Small intestine (tissue), 7 donors: Measurements from ENCODE around the gene RERE. TPM values are rescaled to one million over a fixed set of nuclear protein-coding genes. Genes with fewer than 3 reads are reported as not detected.

ENCODE experiments used
- DNase-seq, 2 donors: peaks; one replicate each; pipeline versions ENCODE4 v3.0.0 to v3.0.0-alpha.2; 2013
- FAIRE-seq: peaks from 2 replicates; lab custom pipeline; 2012; peaks lifted over from hg19 to GRCh38; lab: Jason Lieb, UNC
- H3K27ac ChIP-seq, 3 donors: one replicate each; pipeline ENCODE4 v1.5.1; 2013; ENCODE audit warnings: low read length in 2 of 3, mild to moderate bottlenecking in 2 of 3, control low read depth in 1 of 3, inconsistent platforms in 1 of 3, low read depth in 1 of 3, moderate library complexity in 1 of 3
- H3K27me3 ChIP-seq, 3 donors: one replicate each; pipeline ENCODE4 v1.6.1; 2013; ENCODE audit warnings: low read length in 3 of 3, inconsistent platforms in 1 of 3; ENCODE audit not compliant: control insufficient read depth in 3 of 3, insufficient read depth in 3 of 3
- H3K36me3 ChIP-seq, 3 donors: one replicate each; pipeline ENCODE4 v1.6.1; 2013; ENCODE audit warnings: low read length in 3 of 3, inconsistent platforms in 1 of 3, low read depth in 1 of 3, mild to moderate bottlenecking in 1 of 3, moderate library complexity in 1 of 3; ENCODE audit not compliant: control insufficient read depth in 3 of 3, insufficient read depth in 2 of 3
- H3K4me1 ChIP-seq, 3 donors: one replicate each; pipeline ENCODE4 v1.6.1; 2013; ENCODE audit warnings: low read length in 2 of 3, inconsistent platforms in 1 of 3, low read depth in 1 of 3, mild to moderate bottlenecking in 1 of 3, moderate library complexity in 1 of 3; ENCODE audit not compliant: control insufficient read depth in 3 of 3, insufficient read depth in 2 of 3
- H3K4me3 ChIP-seq, 3 donors: one replicate each; pipeline ENCODE4 v1.5.1; 2013; ENCODE audit warnings: low read length in 3 of 3, control low read depth in 1 of 3, inconsistent platforms in 1 of 3, low read depth in 1 of 3, mild to moderate bottlenecking in 1 of 3, moderate library complexity in 1 of 3
- H3K9me3 ChIP-seq, 2 donors: one replicate each; pipeline ENCODE4 v1.6.1; 2013; ENCODE audit warnings: low read depth in 1 of 2, low read length in 1 of 2; ENCODE audit not compliant: control insufficient read depth in 2 of 2, insufficient read depth in 1 of 2
- WGBS, 3 donors: extraction: QIAGEN DNeasy Blood & Tissue Kit; methylation state at CpG; one replicate each; pipeline ENCODE4 v1.1.7; 2013; 5-methylcytosine and 5-hydroxymethylcytosine counted together
- polyA plus RNA-seq, 4 donors: library from polyadenylated mRNA; stranded (reverse) in 3 of 4; unstranded in 1 of 4; fragments of 200-250 nt in 3 of 4; fragments of 120-200 nt in 1 of 4; gene quantifications; one replicate each; pipeline versions ENCODE4 v1.2.1 to v1.2.3, GENCODE V29; 2013
- donor health status: healthy with polysubstance abuse.
- donor health status: control.
- donor health status: control.
- donor health status: Bipolar disorder and iron deficiency.
- donor health status: healthy.

RERE gene
- polyA plus RNA-seq, 4 donors: 19.5 to 66.8 (median 25.8) TPM

DNA sequence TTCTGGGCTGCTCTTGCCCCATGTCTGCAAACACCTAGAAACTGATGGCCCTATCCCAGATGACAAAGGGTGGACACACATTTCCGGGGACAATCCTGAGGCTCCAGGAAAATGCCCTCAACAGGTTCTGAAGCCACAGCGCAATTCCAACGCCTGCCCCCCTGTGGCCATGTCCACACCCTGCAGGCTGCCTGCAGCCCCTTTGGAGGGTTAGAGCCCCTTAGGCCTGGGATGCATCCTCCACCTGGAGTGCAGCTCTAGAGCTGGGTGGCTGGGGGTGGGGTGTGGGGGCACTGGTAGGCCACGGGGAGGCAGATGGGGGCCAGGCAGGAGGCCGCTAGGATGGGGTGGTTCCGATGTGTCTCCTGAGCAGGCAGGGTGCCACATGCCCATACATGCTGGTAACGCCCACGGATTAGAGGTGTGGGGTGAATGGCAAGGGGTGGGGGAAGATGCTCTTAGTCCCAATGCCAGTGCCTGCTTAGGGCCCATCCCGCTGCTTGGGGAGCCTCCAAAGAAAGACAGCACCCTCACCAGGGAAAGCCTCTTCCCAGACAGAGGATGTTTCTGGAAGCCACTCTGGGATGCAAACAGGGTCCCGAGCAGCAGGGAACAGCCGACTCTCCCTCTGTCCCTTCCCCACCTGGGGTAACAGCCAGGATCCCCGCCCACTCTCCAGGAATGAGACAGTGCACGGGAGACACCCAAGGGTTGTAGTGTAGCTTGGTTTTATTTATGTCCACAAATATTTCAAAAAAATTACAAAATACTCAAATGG, 465.6 kb downstream of the RERE start:
- no peaks in the 10 kb centered on the region for H3K4me1 ChIP-seq
- FAIRE-seq (no peak), DNase-seq (peak; percentile 23 to 42)
- no peaks in the 10 kb centered on the region for H3K9me3 ChIP-seq
- peaks cover 7 to 63% (median 11%) of the 10 kb centered on the region in 3 donors for H3K36me3 ChIP-seq
- peak overlapping the region in 1 of 3 donors; percentile 23 for H3K27ac ChIP-seq
- H3K27me3 ChIP-seq: no peaks in the 10 kb centered on the region
- no peak overlapping the region for H3K4me3 ChIP-seq
- whole genome bisulfite sequencing, 3 donors: 60 to 68% (median 64%) methylated on average over 13 of the region's 13 CpGs

DNA sequence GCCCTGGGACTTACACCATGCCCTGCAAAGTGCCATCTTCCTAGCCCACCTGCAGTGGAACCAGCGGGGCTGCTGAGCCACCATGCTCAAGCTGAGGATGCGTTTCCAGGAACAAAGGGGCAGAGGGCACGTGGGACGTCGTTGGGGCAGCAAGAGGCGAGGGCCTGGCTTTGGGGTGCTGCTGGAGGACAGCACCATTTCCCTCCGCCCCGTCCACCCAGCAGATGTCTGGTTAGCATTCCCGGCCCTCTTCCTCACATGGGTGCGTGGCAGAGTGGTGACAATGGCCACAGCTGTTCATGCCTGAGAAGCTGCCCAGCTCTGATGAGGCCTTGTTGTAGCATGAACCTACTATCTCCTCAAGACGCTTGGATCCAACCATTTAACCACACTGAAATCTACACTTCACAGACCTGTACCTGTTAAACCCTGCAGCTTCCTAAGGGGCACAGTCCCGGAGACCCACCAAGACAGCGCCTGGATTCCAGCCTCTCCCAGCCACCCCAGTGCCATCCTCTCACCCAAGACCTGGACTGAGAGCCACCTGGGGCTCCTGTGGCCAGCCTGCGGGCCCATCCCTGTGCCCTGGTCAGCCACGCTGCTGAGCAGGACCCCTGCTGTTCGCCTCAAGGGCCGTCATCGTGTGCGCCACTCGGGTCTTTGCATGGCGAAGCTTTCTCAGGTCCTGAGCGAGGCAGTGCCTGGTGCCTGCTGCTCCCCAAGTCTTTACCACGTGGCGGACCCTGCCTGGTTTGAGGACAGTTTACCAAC, 466.3 kb downstream of the RERE start:
- Histone ChIP-seq H3K27me3 (no peaks in the 10 kb centered on the region), H3K27ac (no peak overlapping the region), H3K36me3 (peaks cover 5 to 55% (median 5%) of the 10 kb centered on the region in 3 donors), H3K9me3 (no peaks in the 10 kb centered on the region), H3K4me3 (no peak overlapping the region), H3K4me1 (no peaks in the 10 kb centered on the region)
- FAIRE-seq (no peak), DNase-seq (no peak)
- 74 to 84% (median 81%) methylated on average over 24 of the region's 24 CpGs for WGBS, 3 donors

DNA sequence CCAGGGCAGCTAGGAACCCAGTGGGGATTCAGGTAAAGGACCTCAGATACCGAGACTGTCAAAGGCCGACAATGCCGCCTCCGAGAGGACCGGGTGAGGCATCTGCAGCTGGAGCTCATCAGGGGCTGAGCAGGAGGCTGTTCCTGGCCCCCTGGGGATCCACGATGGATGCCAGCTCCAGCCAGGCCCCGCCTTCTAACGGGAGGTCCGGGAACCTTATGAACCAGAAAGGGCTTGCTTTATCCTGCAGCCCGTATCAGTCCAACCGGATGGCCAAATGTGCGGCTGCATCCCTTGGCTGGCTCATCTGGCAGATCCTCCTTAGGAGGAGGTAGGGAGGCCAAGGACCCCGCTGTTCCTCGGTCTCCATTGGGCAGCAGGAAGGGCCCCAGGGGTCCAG, 467.5 kb downstream of the RERE start:
- Histone ChIP-seq H3K27ac (no peak overlapping the region), H3K36me3 (peaks cover 3 to 43% (median 3%) of the 10 kb centered on the region in 3 donors), H3K27me3 (no peaks in the 10 kb centered on the region), H3K9me3 (no peaks in the 10 kb centered on the region), H3K4me3 (no peak overlapping the region), H3K4me1 (no peaks in the 10 kb centered on the region)
- WGBS, 3 donors: 53 to 67% (median 60%) methylated on average over 14 of the region's 14 CpGs
- no peak for DNase-seq
- no peak for FAIRE-seq

DNA sequence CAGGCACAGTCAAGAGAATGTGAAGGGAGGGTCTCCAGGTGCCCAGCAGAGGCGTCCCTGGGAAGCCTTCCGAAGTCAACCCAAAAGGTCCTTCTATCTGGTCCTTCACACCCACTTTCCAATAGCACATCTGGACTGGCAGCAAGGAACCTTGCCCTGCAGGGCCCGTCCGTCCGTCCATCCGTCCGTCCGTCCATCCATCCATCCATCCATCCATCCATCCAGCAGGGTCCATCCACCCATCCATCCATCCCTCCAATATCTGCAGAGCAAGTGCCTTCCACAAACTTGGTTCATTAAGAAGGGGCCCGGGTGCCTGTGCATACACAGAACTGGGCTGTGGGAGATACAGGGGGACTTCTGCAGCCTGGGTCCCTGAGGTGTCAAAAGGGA, 468.0 kb downstream of the RERE start:
- Histone ChIP-seq H3K4me3 (no peak overlapping the region), H3K27ac (no peak overlapping the region), H3K4me1 (no peaks in the 10 kb centered on the region), H3K9me3 (no peaks in the 10 kb centered on the region), H3K36me3 (peaks cover under 1 to 39% (median under 1%) of the 10 kb centered on the region in 3 donors), H3K27me3 (no peaks in the 10 kb centered on the region)
- FAIRE-seq: no peak
- 72 to 80% (median 74%) methylated on average over 9 of the region's 9 CpGs for WGBS, 3 donors
- DNase-seq: no peak

DNA sequence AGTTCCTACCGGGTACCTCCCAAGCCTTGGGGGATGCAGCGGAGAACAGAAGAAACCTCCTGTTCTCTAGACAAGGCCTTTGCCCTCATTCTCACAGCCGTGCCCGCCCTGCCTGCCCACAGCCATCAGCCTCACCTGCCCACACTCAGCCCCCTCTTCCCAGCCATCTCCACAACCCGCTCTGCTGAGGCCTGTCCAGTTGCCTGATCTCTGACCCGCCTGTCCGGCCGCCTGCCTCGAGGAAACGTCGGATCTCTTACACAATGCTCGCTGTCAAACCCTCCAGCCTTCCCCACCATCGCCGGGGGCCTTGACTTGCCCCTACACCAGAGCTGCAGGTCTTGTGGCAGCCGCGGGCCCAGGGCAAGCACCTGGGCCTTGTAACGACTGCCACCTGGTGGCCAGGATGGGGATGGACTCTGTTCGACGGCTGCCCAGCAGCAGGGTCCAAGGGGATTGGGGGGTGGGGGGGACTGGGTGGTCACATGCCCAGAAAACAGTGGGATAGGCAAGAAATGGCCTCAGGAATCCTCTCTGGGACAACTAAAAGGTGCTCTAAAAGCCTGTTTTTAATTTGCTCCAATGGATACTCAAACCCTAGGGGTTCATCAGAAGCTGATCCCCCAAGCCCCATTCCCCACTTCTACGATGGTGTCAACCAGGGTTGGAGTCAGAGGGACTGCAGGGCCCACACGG, 468.5 kb downstream of the RERE start:
- H3K27me3 ChIP-seq: no peaks in the 10 kb centered on the region
- H3K4me1 ChIP-seq: no peaks in the 10 kb centered on the region
- WGBS, 3 donors: 18 to 25% (median 19%) methylated on average over 19 to 21 of the region's 21 CpGs
- peaks cover 0 to 34% (median 0%) of the 10 kb centered on the region in 3 donors for H3K36me3 ChIP-seq
- peak; percentile 49 to 78 for DNase-seq
- no peak overlapping the region for H3K27ac ChIP-seq
- no peaks in the 10 kb centered on the region for H3K9me3 ChIP-seq
- no peak overlapping the region for H3K4me3 ChIP-seq
- FAIRE-seq: no peak

DNA sequence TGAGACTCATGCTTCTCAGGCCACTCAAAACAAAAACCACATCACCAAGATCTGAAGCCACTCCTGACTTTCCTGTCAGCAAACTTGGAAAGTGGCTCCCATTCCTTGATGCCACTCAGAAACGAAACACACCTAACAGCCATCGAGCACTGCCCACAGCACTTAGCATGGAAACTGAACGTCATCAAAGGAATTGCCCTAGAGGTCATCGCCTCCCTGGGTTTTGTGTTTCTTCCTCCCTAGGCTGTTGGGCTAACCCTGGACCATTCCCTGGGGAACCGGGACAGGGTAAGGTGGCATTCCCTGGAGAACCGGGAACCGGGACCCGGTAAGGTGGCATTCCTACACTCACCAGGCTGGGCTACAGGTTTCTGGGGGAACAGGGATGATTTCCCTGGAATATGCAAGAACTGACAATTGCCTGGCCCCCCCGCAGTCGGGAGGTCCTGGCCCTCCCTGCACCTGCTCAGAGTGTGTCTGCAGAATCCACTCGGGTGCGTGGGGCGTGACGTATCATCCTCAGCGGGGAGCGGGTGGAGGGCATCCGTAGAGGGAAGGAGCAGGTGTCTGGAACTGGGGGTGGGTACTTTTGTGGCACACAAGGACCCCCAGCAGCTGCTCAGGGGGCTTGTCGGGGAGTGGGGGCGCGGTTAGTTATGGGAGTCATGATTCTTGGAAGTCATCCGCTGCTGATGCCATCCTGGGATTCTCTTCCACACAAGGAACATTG, 469.2 kb downstream of the RERE start:
- H3K36me3 ChIP-seq: peaks cover 0 to 27% (median 0%) of the 10 kb centered on the region in 3 donors
- H3K9me3 ChIP-seq: no peaks in the 10 kb centered on the region
- no peaks in the 10 kb centered on the region for H3K27me3 ChIP-seq
- no peak overlapping the region for H3K27ac ChIP-seq
- H3K4me1 ChIP-seq: peaks cover 0 to under 1% (median 0%) of the 10 kb centered on the region in 3 donors
- no peak overlapping the region for H3K4me3 ChIP-seq
- FAIRE-seq (no peak), DNase-seq (no peak)
- 63 to 85% (median 77%) methylated on average over 21 of the region's 21 CpGs for WGBS, 3 donors

DNA sequence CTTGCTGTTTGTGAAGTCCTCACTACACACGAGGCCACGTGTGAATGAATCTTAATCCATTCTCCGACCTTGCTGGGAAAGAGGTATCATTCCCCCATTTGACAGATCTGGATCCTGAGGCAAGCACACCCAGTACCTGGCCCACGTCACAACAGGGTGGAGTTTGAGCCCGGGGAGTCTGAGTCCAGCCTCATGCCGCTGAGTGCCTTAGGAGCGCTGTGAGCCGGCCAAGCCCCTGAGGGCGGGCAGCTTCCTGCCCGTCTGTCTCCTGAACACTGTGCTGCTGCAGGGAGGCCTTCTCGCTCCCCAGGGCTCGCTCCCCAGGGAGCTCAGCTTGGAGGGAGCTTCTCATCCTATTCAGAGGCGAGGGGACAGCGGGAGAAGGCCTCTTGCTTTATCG, 469.8 kb downstream of the RERE start:
- Histone ChIP-seq H3K4me1 (peaks cover 0 to 5% (median 0%) of the 10 kb centered on the region in 3 donors), H3K27me3 (no peaks in the 10 kb centered on the region), H3K4me3 (no peak overlapping the region), H3K36me3 (peaks cover 0 to 21% (median 0%) of the 10 kb centered on the region in 3 donors), H3K27ac (no peak overlapping the region), H3K9me3 (no peaks in the 10 kb centered on the region)
- 68 to 81% (median 76%) methylated on average over 15 of the region's 15 CpGs for WGBS, 3 donors
- FAIRE-seq (no peak), DNase-seq (no peak)
